Measurements from ENCODE around the gene COMT. TPM values are rescaled to one million over a fixed set of nuclear protein-coding genes. Genes with fewer than 3 reads are reported as not detected.

Gene COMT
- total and polyA plus RNA-seq, 10 donors, result 63.5 to 216 (median 99.3) TPM

DNA sequence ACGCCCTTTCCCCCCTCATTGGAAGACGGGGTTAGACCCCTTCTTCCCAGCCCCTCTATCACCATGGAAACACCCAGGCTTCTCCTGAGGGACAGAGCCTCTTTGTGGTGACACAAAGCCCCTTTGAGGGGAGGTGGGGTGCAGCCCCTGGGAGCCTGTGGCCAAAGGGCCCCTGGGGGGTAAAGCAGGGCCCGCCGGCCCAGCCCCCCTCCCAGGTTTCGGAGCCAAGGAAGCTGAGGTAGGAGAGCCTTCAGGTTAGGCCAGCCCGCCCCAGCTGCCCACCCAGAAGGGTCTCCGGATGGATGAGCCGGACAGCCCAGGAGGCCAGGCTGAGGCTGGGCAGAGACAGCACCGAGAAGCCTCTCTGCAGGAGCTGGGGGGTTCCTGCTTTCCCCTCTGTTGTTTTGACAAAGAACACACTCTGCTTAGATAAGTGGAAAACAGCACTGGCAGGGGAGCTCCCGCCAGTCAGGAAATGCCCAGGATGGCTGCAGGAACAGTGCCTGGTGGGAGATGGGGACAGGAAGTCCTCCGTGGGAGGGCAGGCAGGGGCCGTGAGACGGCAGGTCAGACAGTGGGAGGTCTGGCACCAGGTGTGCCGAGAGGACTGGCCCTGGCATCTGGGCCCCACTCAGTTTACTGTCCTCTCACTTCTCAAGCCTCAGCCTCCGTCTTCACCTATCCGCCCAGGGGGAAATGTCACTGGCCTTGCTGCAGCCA, 56.8 kb downstream of the COMT start:
- Histone ChIP-seq H3K4me3 (no peak overlapping the region), H3K9me3 (peaks cover 1 to 14% (median 5%) of the 10 kb centered on the region in 8 donors), H3K27ac (peak overlapping the region in 7 of 8 donors; percentile 5 to 84 (median 58)), H3K27me3 (replicated peaks in 1 of 7) (no peaks in the 10 kb centered on the region), H3K4me1 (peaks cover 0 to 55% (median 19%) of the 10 kb centered on the region in 6 donors), H3K36me3 (no peaks in the 10 kb centered on the region)
- WGBS, 5 donors, result 43 to 62% (median 57%) methylated on average over 14 to 16 of the region's 16 CpGs
- peak; percentile 58 for DNase-seq
- TF ChIP-seq POLR2A (IDR thresholded peaks at IDR 0.05), result no peak
- peak; percentile 29 to 63 (median 47) for TF ChIP-seq POLR2AphosphoS5 (IDR thresholded peaks at IDR 0.05)
- intact Hi-C loops (cut with DNase I; ENCODE audit: low total_unique reads), result no loop called here

- peak; percentile 64 for DNase-seq
- Histone ChIP-seq H3K27ac (peak overlapping the region in 6 of 8 donors; percentile 5 to 84 (median 68)), H3K4me1 (peaks cover 0 to 55% (median 19%) of the 10 kb centered on the region in 6 donors), H3K4me3 (no peak overlapping the region), H3K36me3 (no peaks in the 10 kb centered on the region), H3K9me3 (peaks cover 5 to 22% (median 13%) of the 10 kb centered on the region in 8 donors), H3K27me3 (replicated peaks in 1 of 7) (no peaks in the 10 kb centered on the region)
- intact Hi-C loops (cut with DNase I; ENCODE audit: low total_unique reads), result no loop called here
- 71 to 82% (median 80%) methylated on average over 8 of the region's 8 CpGs for WGBS, 5 donors
- no peak for TF ChIP-seq POLR2AphosphoS5 (IDR thresholded peaks at IDR 0.05)
- TF ChIP-seq CTCF (IDR thresholded peaks at IDR 0.05 in 8 of 11, conservative IDR thresholded peaks at IDR 0.05 in 3 of 11), result no peak
- no peak for TF ChIP-seq POLR2A (IDR thresholded peaks at IDR 0.05)
Measured at GRCh38 chr22:19998991-19999820, 57.6 kb downstream of the COMT start.

DNA sequence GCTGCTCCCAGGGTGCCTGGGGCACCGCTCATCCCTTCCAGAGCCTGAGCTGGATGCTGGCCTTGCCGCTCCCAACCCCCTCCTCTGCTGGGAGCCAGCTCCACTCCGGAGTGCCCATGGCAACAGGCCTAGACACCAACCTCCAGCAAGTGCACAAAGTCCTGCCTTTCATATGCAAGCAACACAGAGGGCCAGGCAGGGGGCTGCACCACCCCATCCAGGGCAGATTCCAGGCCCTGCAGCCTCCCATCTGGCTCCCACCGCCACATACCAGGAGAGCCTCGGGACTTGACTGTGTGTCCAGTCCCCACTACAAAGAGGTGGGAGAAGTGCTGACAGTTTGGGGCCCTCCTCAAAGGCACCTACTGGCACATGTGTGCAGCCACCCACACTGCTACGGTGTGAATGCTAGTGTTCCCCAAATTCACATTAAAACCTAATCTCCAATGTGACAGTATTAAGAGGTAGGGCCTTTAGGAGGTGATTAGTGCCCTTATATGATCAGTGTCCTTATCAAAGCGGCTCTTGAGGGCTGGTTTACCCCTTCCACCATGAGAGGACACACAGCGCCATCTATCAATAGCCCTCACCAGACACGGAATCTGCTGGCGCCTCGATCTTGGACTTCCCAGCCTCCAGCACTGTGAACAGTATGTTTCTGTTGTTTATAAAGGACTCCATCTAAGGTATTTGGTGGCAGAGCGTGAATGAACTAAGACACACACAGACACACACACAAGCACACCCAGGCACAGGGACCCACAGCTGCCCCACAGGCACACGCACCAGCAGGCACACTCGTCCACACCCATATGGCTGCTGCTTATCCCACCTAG, 58.9 kb downstream of the COMT start:
- Histone ChIP-seq H3K36me3 (no peaks in the 10 kb centered on the region), H3K4me1 (peaks cover 0 to 49% (median 19%) of the 10 kb centered on the region in 6 donors), H3K9me3 (peaks cover 5 to 27% (median 16%) of the 10 kb centered on the region in 8 donors), H3K27me3 (replicated peaks in 1 of 7) (no peaks in the 10 kb centered on the region), H3K4me3 (no peak overlapping the region), H3K27ac (peak overlapping the region in 3 of 8 donors; percentile 35 to 84 (median 78))
- 82 to 90% (median 86%) methylated on average over 11 to 14 of the region's 14 CpGs for WGBS, 5 donors
- intact Hi-C loops (cut with DNase I; ENCODE audit: low total_unique reads), result no loop called here
- peak; percentile 51 for DNase-seq
- TF ChIP-seq CTCF (IDR thresholded peaks at IDR 0.05 in 8 of 11, conservative IDR thresholded peaks at IDR 0.05 in 3 of 11), result no peak
- no peak for TF ChIP-seq POLR2AphosphoS5 (IDR thresholded peaks at IDR 0.05)
- TF ChIP-seq POLR2A (IDR thresholded peaks at IDR 0.05), result no peak

GRCh38 chr22:20001082-20001638, 59.6 kb downstream of the COMT start:
- 28 to 62% (median 44%) methylated on average over 4 to 11 of the region's 11 CpGs for WGBS, 5 donors
- TF ChIP-seq POLR2AphosphoS5 (IDR thresholded peaks at IDR 0.05) (peak in 1 of 3 donors; percentile 19), CTCF (IDR thresholded peaks at IDR 0.05 in 8 of 11, conservative IDR thresholded peaks at IDR 0.05 in 3 of 11) (no peak), POLR2A (IDR thresholded peaks at IDR 0.05) (no peak)
- peak; percentile 53 for DNase-seq
- H3K4me3 ChIP-seq, result no peak overlapping the region
- no peaks in the 10 kb centered on the region for H3K27me3 ChIP-seq (replicated peaks in 1 of 7)
- H3K9me3 ChIP-seq, result peaks cover 5 to 27% (median 16%) of the 10 kb centered on the region in 8 donors
- intact Hi-C loops (cut with DNase I; ENCODE audit: low total_unique reads), result no loop called here
- H3K36me3 ChIP-seq, result no peaks in the 10 kb centered on the region
- peak overlapping the region in 4 of 8 donors; percentile 3 to 84 (median 56) for H3K27ac ChIP-seq
- H3K4me1 ChIP-seq, result peaks cover 0 to 44% (median 16%) of the 10 kb centered on the region in 6 donors
